IMR-90 (cell line): Measurements from ENCODE around the gene CCL20. TPM values are rescaled to one million over a fixed set of nuclear protein-coding genes. Genes with fewer than 3 reads are reported as not detected.

Experiments
- ATAC-seq: fragments of 200-7000 bp; cut with Tn5 transposase; 2 replicates; pipeline ENCODE4 v1.9.1; 2020; ENCODE audit warnings: low read depth, mild to moderate bottlenecking, moderate library complexity
- BruUV-seq: library from RNA; stranded (reverse); fragments of 400-500 nt; replicated peaks from 2 replicates; lab custom pipeline; 2021; lab: Mats Ljungman, UMichigan
- CTCF ChIA-PET: fragments of 300-600 bp; formaldehyde crosslinking; extraction: SDS; loops from one replicate; lab custom pipeline; 2021; ENCODE audit warnings: antibody characterized with exemption; lab: Yijun Ruan, JAX
- POLR2A ChIA-PET: fragments of 300-600 bp; sonication (Branson Sonifier 250); formaldehyde crosslinking; loops from one replicate; lab custom pipeline; 2022; ENCODE audit warnings: antibody characterized with exemption; ENCODE audit not compliant: unreplicated experiment; lab: Charles Lee
- DNase-seq: peaks from one replicate; pipeline ENCODE4 v3.0.0; 2013
- H2AFZ ChIP-seq: replicated peaks from 2 replicates; pipeline ENCODE3; 2013; ENCODE audit warnings: low read length, mild to moderate bottlenecking; ENCODE audit not compliant: poor library complexity
- H2AK5ac ChIP-seq: 2 replicates; pipeline ENCODE4 v1.6.1; 2013; ENCODE audit warnings: low read depth, low read length, inconsistent platforms
- H2AK9ac ChIP-seq: replicated peaks from 2 replicates; pipeline ENCODE3; 2013; ENCODE audit warnings: mild to moderate bottlenecking, low read depth, low read length, moderate library complexity; ENCODE audit not compliant: poor library complexity
- H2BK120ac ChIP-seq: 2 replicates; pipeline ENCODE4 v1.6.1; 2013; ENCODE audit warnings: low read depth, low read length, inconsistent platforms
- H2BK15ac ChIP-seq: 3 replicates; pipeline ENCODE4 v1.6.1; 2013; ENCODE audit warnings: low read depth, low read length, inconsistent platforms
- H2BK20ac ChIP-seq: 2 replicates; pipeline ENCODE4 v1.6.1; 2013; ENCODE audit warnings: low read depth, mild to moderate bottlenecking, inconsistent platforms, low read length, moderate library complexity
- H2BK5ac ChIP-seq: 2 replicates; pipeline ENCODE4 v1.6.1; 2013; ENCODE audit warnings: mild to moderate bottlenecking, low read depth, low read length, inconsistent platforms; ENCODE audit not compliant: poor library complexity, severe bottlenecking
- H3K14ac ChIP-seq: replicated peaks from 2 replicates; pipeline ENCODE4 v1.6.1; 2013; ENCODE audit warnings: low read depth, low read length, inconsistent platforms
- H3K18ac ChIP-seq: 2 replicates; pipeline ENCODE4 v1.6.1; 2013; ENCODE audit warnings: low read depth, low read length, control low read depth
- H3K23ac ChIP-seq: 2 replicates; pipeline ENCODE4 v1.6.1; 2013; ENCODE audit warnings: low read depth, low read length, inconsistent platforms
- H3K27ac ChIP-seq: 2 replicates; pipeline ENCODE4 v1.5.1; 2013; ENCODE audit warnings: mild to moderate bottlenecking, control low read depth, low read length; ENCODE audit not compliant: insufficient read depth
- H3K27me3 ChIP-seq: 2 replicates; pipeline ENCODE4 v1.6.1; 2013; ENCODE audit warnings: low read length; ENCODE audit not compliant: control insufficient read depth, insufficient read depth
- H3K36me3 ChIP-seq: 2 replicates; pipeline ENCODE4 v1.6.1; 2013; ENCODE audit warnings: low read length, mixed read lengths; ENCODE audit not compliant: control insufficient read depth, insufficient read depth
- H3K4ac ChIP-seq: 2 replicates; pipeline ENCODE4 v1.6.1; 2013; ENCODE audit warnings: low read depth, low read length, inconsistent platforms
- H3K4me1 ChIP-seq: 2 replicates; pipeline ENCODE4 v1.6.1; 2013; ENCODE audit warnings: low read length, mixed read lengths; ENCODE audit not compliant: control insufficient read depth, insufficient read depth
- H3K4me2 ChIP-seq: 2 replicates; pipeline ENCODE4 v1.6.1; 2013; ENCODE audit warnings: low read depth, mild to moderate bottlenecking, control low read depth, low read length, moderate library complexity
- H3K4me3 ChIP-seq: 2 replicates; pipeline ENCODE4 v1.5.1; 2013; ENCODE audit warnings: low read depth, mild to moderate bottlenecking, control low read depth, low read length, moderate library complexity; ENCODE audit not compliant: insufficient read depth
- H3K56ac ChIP-seq: 2 replicates; pipeline ENCODE4 v1.6.1; 2013; ENCODE audit warnings: low read length, inconsistent platforms; ENCODE audit not compliant: insufficient read depth; ENCODE audit errors: extremely low read depth
- H3K79me1 ChIP-seq, 2 experiments: 2 replicates each; pipeline ENCODE4 v1.6.1; 2013; ENCODE audit warnings: low read length in 2 of 2, inconsistent platforms in 1 of 2, low read depth in 1 of 2
- H3K9ac ChIP-seq: 2 replicates; pipeline ENCODE4 v1.6.1; 2013; ENCODE audit warnings: low read depth, low read length, control low read depth
- H3K9me1 ChIP-seq: 2 replicates; pipeline ENCODE4 v1.6.1; 2013; ENCODE audit warnings: low read length, inconsistent platforms; ENCODE audit not compliant: insufficient read depth
- H3K9me3 ChIP-seq: 2 replicates; pipeline ENCODE4 v1.6.1; 2013; ENCODE audit warnings: low read length; ENCODE audit not compliant: control insufficient read depth, insufficient read depth
- H4K20me1 ChIP-seq: 2 replicates; pipeline ENCODE4 v1.6.1; 2013; ENCODE audit warnings: low read length, inconsistent platforms; ENCODE audit not compliant: insufficient read depth
- H4K5ac ChIP-seq: 2 replicates; pipeline ENCODE4 v1.6.1; 2013; ENCODE audit warnings: mild to moderate bottlenecking, low read depth, low read length, control low read depth
- H4K8ac ChIP-seq, 2 experiments: 2 replicates each; pipeline ENCODE4 v1.6.1; 2013; ENCODE audit warnings: low read depth in 2 of 2, low read length in 2 of 2, control low read depth in 1 of 2, inconsistent platforms in 1 of 2
- H4K91ac ChIP-seq: 2 replicates; pipeline ENCODE4 v1.6.1; 2013; ENCODE audit warnings: low read depth, low read length, inconsistent platforms; ENCODE audit not compliant: insufficient read depth
- BHLHE40 ChIP-seq: fragments of 150-350 bp; IDR thresholded peaks from 2 replicates; pipeline ENCODE4 v1.6.1; 2016; ENCODE audit warnings: mild to moderate bottlenecking, low read depth, low read length
- MXI1 ChIP-seq: IDR thresholded peaks from 2 replicates; pipeline ENCODE4 v1.6.1; 2012; ENCODE audit warnings: low read depth, mild to moderate bottlenecking, low read length, moderate library complexity, borderline replicate concordance
- NFE2L2 ChIP-seq: fragments of 150-350 bp; IDR thresholded peaks from 2 replicates; pipeline ENCODE4 v1.6.1; 2016; ENCODE audit warnings: low read depth, mild to moderate bottlenecking, low read length
- WGBS, 2 experiments: methylation state at CpG; one replicate each; pipeline versions ENCODE4 v1.1.5 to v1.1.7; 2013; ENCODE audit warnings: missing lambda C conversion rate in 2 of 2; ENCODE audit not compliant: insufficient read length in 1 of 2; ENCODE audit errors: extremely low coverage in 2 of 2; 5-methylcytosine and 5-hydroxymethylcytosine counted together
- dilution Hi-C: fragments of 300-500 bp; cut with HindIII; formaldehyde crosslinking; loops from one replicate; pipeline ENCODE4 v1.14.3; 2018; ENCODE audit warnings: low sequenced_read_pairs; ENCODE audit not compliant: unreplicated experiment
- in situ Hi-C: fragments of 300-500 bp; cut with MboI; formaldehyde crosslinking; loops from 3 replicates; pipeline ENCODE4 v1.14.3; 2019; ENCODE audit warnings: low sequenced_read_pairs, inconsistent platforms, mixed read lengths
- intact Hi-C: fragments of 100-400 bp; cut with micrococcal nuclease; formaldehyde crosslinking; loops from 2 replicates; pipeline ENCODE4 v1.10.0; 2022
- polyA plus RNA-seq, 3 experiments: library from polyadenylated mRNA; depleted of rRNA; stranded (reverse); fragments of >200 nt; gene quantifications; 2 replicates each; pipeline ENCODE4 v1.2.3, GENCODE V29; 2012; ENCODE audit warnings: low replicate concordance in 1 of 3
- total RNA-seq: library from RNA; depleted of rRNA; stranded (reverse); fragments of >200 nt; gene quantifications from 2 replicates; pipeline ENCODE4 v1.2.3, GENCODE V29; 2012
- TF ChIP-seq, protein P1 (sequence below): conservative IDR thresholded peaks from 2 replicates; pipeline ENCODE4 v1.5.1; 2012; ENCODE audit warnings: mild to moderate bottlenecking, low read depth, low read length, improper control_type of control experiment

The CCL20 gene
- total and polyA plus RNA-seq, 2 of the 4 experiments (the other 2 are of a cell fraction), result not detected

DNA sequence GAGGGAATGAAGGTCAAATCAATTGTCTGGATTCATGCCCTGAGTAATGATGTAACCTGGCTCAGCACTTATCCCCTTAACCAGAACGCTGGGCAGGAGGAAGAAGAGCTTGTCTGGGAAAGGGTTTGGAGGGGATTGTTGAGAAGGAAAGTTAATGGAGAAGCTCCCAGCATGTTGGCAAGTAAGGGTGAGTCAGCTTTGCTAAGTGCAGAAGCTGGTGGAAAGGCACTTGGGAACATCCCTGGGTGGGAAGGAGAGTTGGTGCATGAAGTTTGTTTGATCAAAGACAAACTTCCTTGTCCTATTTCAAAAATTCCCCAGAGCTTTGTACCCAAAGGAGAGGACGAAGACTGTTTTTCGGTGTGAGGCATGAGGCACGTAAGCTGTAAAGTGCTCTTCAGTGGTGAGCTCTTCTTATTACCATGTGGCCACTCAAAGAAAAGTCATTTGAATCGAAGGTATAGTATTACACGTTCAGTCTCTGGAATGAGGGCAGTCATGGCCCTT is 40.2 kb downstream of the CCL20 start:
- no peak overlapping the region for H3K4me3 ChIP-seq
- H3K14ac ChIP-seq, result no peak overlapping the region
- no peak overlapping the region for H2AFZ ChIP-seq
- no peak overlapping the region for H3K23ac ChIP-seq
- H2BK15ac ChIP-seq, result no peak overlapping the region
- no peak overlapping the region for H3K4ac ChIP-seq
- no peak for TF ChIP-seq BHLHE40
- no peak for TF ChIP-seq MXI1
- 0 out of 2 replicates have a peak, but pooled peaks have one; percentile 23 for TF ChIP-seq NFE2L2
- TF ChIP-seq, protein P1, sequence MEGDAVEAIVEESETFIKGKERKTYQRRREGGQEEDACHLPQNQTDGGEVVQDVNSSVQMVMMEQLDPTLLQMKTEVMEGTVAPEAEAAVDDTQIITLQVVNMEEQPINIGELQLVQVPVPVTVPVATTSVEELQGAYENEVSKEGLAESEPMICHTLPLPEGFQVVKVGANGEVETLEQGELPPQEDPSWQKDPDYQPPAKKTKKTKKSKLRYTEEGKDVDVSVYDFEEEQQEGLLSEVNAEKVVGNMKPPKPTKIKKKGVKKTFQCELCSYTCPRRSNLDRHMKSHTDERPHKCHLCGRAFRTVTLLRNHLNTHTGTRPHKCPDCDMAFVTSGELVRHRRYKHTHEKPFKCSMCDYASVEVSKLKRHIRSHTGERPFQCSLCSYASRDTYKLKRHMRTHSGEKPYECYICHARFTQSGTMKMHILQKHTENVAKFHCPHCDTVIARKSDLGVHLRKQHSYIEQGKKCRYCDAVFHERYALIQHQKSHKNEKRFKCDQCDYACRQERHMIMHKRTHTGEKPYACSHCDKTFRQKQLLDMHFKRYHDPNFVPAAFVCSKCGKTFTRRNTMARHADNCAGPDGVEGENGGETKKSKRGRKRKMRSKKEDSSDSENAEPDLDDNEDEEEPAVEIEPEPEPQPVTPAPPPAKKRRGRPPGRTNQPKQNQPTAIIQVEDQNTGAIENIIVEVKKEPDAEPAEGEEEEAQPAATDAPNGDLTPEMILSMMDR, result no peak
- H4K20me1 ChIP-seq, result no peaks in the 10 kb centered on the region
- ATAC-seq, result 0 out of 2 replicates have a peak, but pooled peaks have one; percentile 21
- no TSS peak for BruUV-seq
- H3K27me3 ChIP-seq, result no peaks in the 10 kb centered on the region
- H3K27ac ChIP-seq, result no peak overlapping the region
- dilution Hi-C loops (no loop called here), intact Hi-C loops (no loop called here), in situ Hi-C loops (no loop called here)
- H3K4me2 ChIP-seq, result no peak overlapping the region
- H3K9me3 ChIP-seq, result no peaks in the 10 kb centered on the region
- H4K5ac ChIP-seq, result no peak overlapping the region
- no peak overlapping the region for H3K9ac ChIP-seq
- ChIA-PET POLR2A (no interaction called here), CTCF (interaction anchor here (0.6 kb wide), 1 partner anchor 186 kb away, joined by 3 read pairs; no protein-coding TSS in a partner anchor)
- no peak overlapping the region for H2AK5ac ChIP-seq
- H2BK5ac ChIP-seq, result no peak overlapping the region
- H3K56ac ChIP-seq, result no peak overlapping the region
- H3K79me1 ChIP-seq, result no peaks in the 10 kb centered on the region
- no peaks in the 10 kb centered on the region for H3K9me1 ChIP-seq
- no peak overlapping the region for H4K91ac ChIP-seq
- no peak overlapping the region for H4K8ac ChIP-seq
- no peak overlapping the region for H2BK20ac ChIP-seq
- no peak overlapping the region for H3K18ac ChIP-seq
- WGBS, 2 experiments, result 80% methylated on average over 1 of the region's 6 CpGs; no CpG with 5 or more reads in 1 of the 2 experiments
- peak; percentile 30 for DNase-seq
- H2BK120ac ChIP-seq, result no peak overlapping the region
- H3K4me1 ChIP-seq, result no peaks in the 10 kb centered on the region
- peak overlapping the region; percentile 35 for H2AK9ac ChIP-seq
- no peaks in the 10 kb centered on the region for H3K36me3 ChIP-seq
